KOPT-K1 (cell line): ENCODE measurements around the gene FSD1.
A peak's percentile ranks its signal among the peaks of the same experiment; 100 is the strongest.

Experiments
- H3K27ac ChIP-seq: fragments of 200-600 bp; sonication (generic); 2 replicates; pipeline ENCODE4 v1.5.1; 2016; ENCODE audit warnings: antibody characterized with exemption, mild to moderate bottlenecking, low read depth, low read length; ENCODE audit not compliant: poor library complexity, severe bottlenecking
- H3K36me3 ChIP-seq: fragments of 200-600 bp; sonication (generic); 2 replicates; pipeline ENCODE4 v1.5.1; 2017; ENCODE audit warnings: antibody characterized with exemption, mild to moderate bottlenecking, low read length, moderate library complexity; ENCODE audit not compliant: insufficient read depth
- H3K9me3 ChIP-seq: fragments of 200-600 bp; sonication (generic); 2 replicates; pipeline ENCODE4 v1.5.1; 2017; ENCODE audit warnings: antibody characterized with exemption, low read length, mild to moderate bottlenecking; ENCODE audit not compliant: insufficient read depth, poor library complexity, severe bottlenecking

Gene FSD1

GRCh38 chr19:4367781-4368127, 63.4 kb downstream of the FSD1 start:
- Histone ChIP-seq H3K27ac (no peak overlapping the region), H3K9me3 (no peaks in the 10 kb centered on the region), H3K36me3 (peaks cover 38% of the 10 kb centered on the region)

DNA sequence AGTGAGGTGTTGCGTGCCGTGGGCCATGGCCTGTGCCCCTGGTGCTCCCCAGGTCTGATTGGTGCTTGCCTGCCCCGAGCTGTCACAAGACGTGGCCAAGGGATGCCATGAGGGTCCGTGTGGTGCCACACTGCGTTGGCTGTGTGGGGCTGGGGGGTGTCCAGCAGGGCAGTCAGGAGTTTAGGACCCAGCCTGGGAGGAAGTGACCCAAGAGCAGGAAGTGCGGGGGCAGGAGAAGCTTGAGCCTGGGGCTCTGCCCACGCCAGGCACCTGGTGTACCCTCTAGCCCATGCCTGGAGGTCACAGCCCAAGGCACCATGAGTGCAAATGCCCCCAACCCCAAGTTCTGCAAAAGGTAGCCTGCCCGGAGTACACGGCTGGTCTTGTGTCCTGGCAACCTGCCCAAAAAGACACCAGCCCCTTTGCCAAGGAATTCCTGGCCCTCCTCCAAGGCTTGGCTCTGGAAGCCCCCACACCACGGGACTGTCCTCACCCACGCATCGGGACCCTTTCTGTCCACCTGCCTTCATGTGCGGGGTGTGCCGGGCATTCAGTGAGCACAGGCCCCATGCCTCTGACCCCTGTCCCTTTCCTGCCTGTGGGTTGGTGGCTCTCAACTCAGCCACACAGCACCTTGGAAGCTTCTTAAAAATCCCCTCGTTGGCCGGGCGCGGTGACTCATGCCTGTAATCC, 63.9 kb downstream of the FSD1 start:
- no peaks in the 10 kb centered on the region for H3K9me3 ChIP-seq
- peak overlapping the region; percentile 76 for H3K27ac ChIP-seq
- H3K36me3 ChIP-seq, result peaks cover 33% of the 10 kb centered on the region

GRCh38 chr19:4369109-4369887, 64.9 kb downstream of the FSD1 start:
- H3K36me3 ChIP-seq, result peaks cover 23% of the 10 kb centered on the region
- H3K9me3 ChIP-seq, result no peaks in the 10 kb centered on the region
- H3K27ac ChIP-seq, result peak overlapping the region; percentile 76

DNA sequence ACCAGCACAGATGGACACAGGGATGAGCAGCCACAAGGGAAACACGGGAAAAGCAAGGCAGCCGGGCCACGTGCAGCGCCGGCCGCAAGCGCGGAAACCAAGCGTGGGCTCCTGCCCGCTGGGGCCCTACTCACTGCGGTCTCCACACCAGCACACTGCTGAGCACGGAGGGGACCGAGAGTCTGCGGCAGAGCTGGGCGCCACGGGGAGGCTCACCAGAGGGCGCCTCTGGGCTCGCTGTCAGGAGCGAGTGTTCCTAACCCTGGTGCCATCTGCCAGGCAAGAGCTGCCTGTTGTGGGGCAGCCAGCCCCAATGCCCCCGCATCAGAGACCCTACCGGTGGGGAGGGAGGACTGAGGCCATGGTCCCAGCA, 65.5 kb downstream of the FSD1 start:
- peak overlapping the region; percentile 76 for H3K27ac ChIP-seq
- H3K36me3 ChIP-seq, result peaks cover 20% of the 10 kb centered on the region
- no peaks in the 10 kb centered on the region for H3K9me3 ChIP-seq

GRCh38 chr19:4370418-4371041, 66.1 kb downstream of the FSD1 start:
- Histone ChIP-seq H3K27ac (peak overlapping the region; percentile 76), H3K9me3 (no peaks in the 10 kb centered on the region), H3K36me3 (peaks cover 14% of the 10 kb centered on the region)

GRCh38 chr19:4371247-4372164, 67.1 kb downstream of the FSD1 start:
- H3K27ac ChIP-seq, result peak overlapping the region; percentile 76
- no peaks in the 10 kb centered on the region for H3K9me3 ChIP-seq
- H3K36me3 ChIP-seq, result 0 out of 2 replicates have a peak, but pooled peaks cover 4% of the 10 kb centered on the region

- H3K36me3 ChIP-seq, result no peaks in the 10 kb centered on the region
- H3K9me3 ChIP-seq, result no peaks in the 10 kb centered on the region
- H3K27ac ChIP-seq, result no peak overlapping the region
These were observed 68.0 kb downstream of the FSD1 start for GRCh38 chr19:4372165-4373012.

DNA sequence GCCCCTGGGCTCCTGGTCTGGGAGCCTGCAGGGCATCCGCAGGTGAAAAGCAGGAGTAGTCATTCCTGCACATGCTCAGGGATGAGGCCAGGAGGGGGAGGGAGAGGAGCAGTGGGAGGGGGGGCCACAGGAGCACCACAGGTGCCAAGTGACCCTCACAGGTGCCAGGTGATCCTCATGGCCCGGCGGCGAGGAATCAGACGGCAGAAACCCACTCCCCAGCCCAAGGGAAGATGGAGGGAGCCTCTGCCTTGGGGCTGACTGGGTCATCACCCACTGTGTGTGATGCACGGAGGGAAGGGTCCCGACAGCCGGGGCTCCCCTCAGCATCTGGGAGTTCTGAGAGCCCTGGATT, 68.6 kb downstream of the FSD1 start:
- H3K9me3 ChIP-seq, result no peaks in the 10 kb centered on the region
- peaks cover 4% of the 10 kb centered on the region; the same call in 1 of the 2 replicates for H3K36me3 ChIP-seq
- no peak overlapping the region for H3K27ac ChIP-seq
